Liver (tissue), 9 donors: ENCODE results near the gene GOLGA6D. TPM values are rescaled to one million over a fixed set of nuclear protein-coding genes. Genes with fewer than 3 reads are reported as not detected.

Experiments used
- DNase-seq: peaks from one replicate; pipeline ENCODE4 v3.0.0-alpha.2; 2017; ENCODE audit warnings: low spot score
- H3K27ac ChIP-seq, 2 donors: one replicate each; pipeline ENCODE4 v1.7.0; 2013; ENCODE audit warnings: inconsistent platforms in 2 of 2, low read length in 2 of 2, control low read depth in 1 of 2, low read depth in 1 of 2, mild to moderate bottlenecking in 1 of 2
- H3K27me3 ChIP-seq, 4 donors: one replicate each; pipeline versions ENCODE4 v1.6.1 to v1.7.0; 2013; ENCODE audit warnings: low read length in 3 of 4, inconsistent platforms in 1 of 4, mild to moderate bottlenecking in 1 of 4, moderate library complexity in 1 of 4; ENCODE audit not compliant: control insufficient read depth in 4 of 4, insufficient read depth in 4 of 4
- H3K36me3 ChIP-seq, 4 donors: one replicate each; pipeline versions ENCODE4 v1.6.1 to v1.7.0; 2013; ENCODE audit warnings: low read length in 3 of 4, mild to moderate bottlenecking in 3 of 4, low read depth in 1 of 4, moderate library complexity in 1 of 4; ENCODE audit not compliant: control insufficient read depth in 4 of 4, insufficient read depth in 3 of 4
- H3K4me1 ChIP-seq, 4 donors: one replicate each; pipeline versions ENCODE4 v1.6.1 to v1.7.0; 2013; ENCODE audit warnings: low read length in 3 of 4, mild to moderate bottlenecking in 3 of 4, moderate library complexity in 1 of 4; ENCODE audit not compliant: control insufficient read depth in 4 of 4, insufficient read depth in 4 of 4
- H3K4me3 ChIP-seq, 3 donors: one replicate each; pipeline versions ENCODE4 v1.6.1 to v1.7.0; 2013; ENCODE audit warnings: low read length in 3 of 3, control low read depth in 1 of 3, low read depth in 1 of 3, mild to moderate bottlenecking in 1 of 3
- H3K9ac ChIP-seq, 2 donors: one replicate each; pipeline ENCODE4 v1.7.0; 2013; ENCODE audit warnings: low read length in 2 of 2, mild to moderate bottlenecking in 2 of 2, moderate library complexity in 2 of 2, control low read depth in 1 of 2, low read depth in 1 of 2
- H3K9me3 ChIP-seq, 4 donors: one replicate each; pipeline versions ENCODE4 v1.6.1 to v1.7.0; 2013; ENCODE audit warnings: low read length in 3 of 4; ENCODE audit not compliant: control insufficient read depth in 4 of 4
- EGR1 ChIP-seq, 2 donors: IDR thresholded peaks; 2 replicates each; pipeline ENCODE4 v1.6.1; 2016 to 2018; ENCODE audit warnings: antibody characterized with exemption in 2 of 2, low read depth in 2 of 2
- FOXA1 ChIP-seq: IDR thresholded peaks from 2 replicates; pipeline ENCODE4 v1.6.1; 2016; ENCODE audit warnings: antibody characterized with exemption
- FOXA2 ChIP-seq: IDR thresholded peaks from 2 replicates; pipeline ENCODE4 v1.6.1; 2016; ENCODE audit warnings: antibody characterized with exemption
- GABPA ChIP-seq, 2 donors: IDR thresholded peaks in 1 of 2; conservative IDR thresholded peaks in 1 of 2; 2 replicates each; pipeline ENCODE4 v1.6.1; 2016; ENCODE audit warnings: antibody characterized with exemption in 2 of 2, mild to moderate bottlenecking in 1 of 2, moderate library complexity in 1 of 2
- HNF4A ChIP-seq, 2 donors: conservative IDR thresholded peaks; 2 replicates each; pipeline ENCODE4 v1.6.1; 2016; ENCODE audit warnings: antibody characterized with exemption in 2 of 2, mild to moderate bottlenecking in 2 of 2
- HNF4G ChIP-seq: IDR thresholded peaks from 2 replicates; pipeline ENCODE4 v1.6.1; 2016; ENCODE audit warnings: antibody characterized with exemption
- JUND ChIP-seq, 2 donors: IDR thresholded peaks; 2 replicates each; pipeline ENCODE4 v1.6.1; 2016; ENCODE audit warnings: antibody characterized with exemption in 2 of 2
- NR2F2 ChIP-seq: IDR thresholded peaks from 2 replicates; pipeline ENCODE4 v1.6.1; 2016; ENCODE audit warnings: antibody characterized with exemption
- RAD21 ChIP-seq, 2 donors: IDR thresholded peaks; 2 replicates each; pipeline ENCODE4 v1.6.1; 2016; ENCODE audit warnings: antibody characterized with exemption in 2 of 2, mild to moderate bottlenecking in 2 of 2
- RXRA ChIP-seq, 2 donors: IDR thresholded peaks; 2 replicates each; pipeline ENCODE4 v1.6.1; 2017 to 2018; ENCODE audit warnings: antibody characterized with exemption in 2 of 2, mild to moderate bottlenecking in 1 of 2
- SP1 ChIP-seq: IDR thresholded peaks from 2 replicates; pipeline ENCODE4 v1.6.1; 2018; ENCODE audit warnings: antibody characterized with exemption, mild to moderate bottlenecking
- TAF1 ChIP-seq: conservative IDR thresholded peaks from 2 replicates; pipeline ENCODE4 v1.6.1; 2016; ENCODE audit warnings: antibody characterized with exemption, mild to moderate bottlenecking
- YY1 ChIP-seq: IDR thresholded peaks from 2 replicates; pipeline ENCODE4 v1.6.1; 2016; ENCODE audit warnings: antibody characterized with exemption, mild to moderate bottlenecking
- WGBS: extraction: QIAGEN DNeasy Blood & Tissue Kit; methylation state at CpG from one replicate; pipeline ENCODE4 v1.1.7; 2013; 5-methylcytosine and 5-hydroxymethylcytosine counted together
- polyA plus RNA-seq, 2 donors: library from polyadenylated mRNA; stranded (reverse) in 1 of 2; unstranded in 1 of 2; fragments of 200-250 nt in 1 of 2; fragments of >200 nt in 1 of 2; fragmentation: Nextera tagmentation in 1 of 2; extraction: Ambion mirVana in 1 of 2; gene quantifications; one replicate each; pipeline versions ENCODE4 v1.2.1 to v1.2.3, GENCODE V29; 2013 to 2015
- total RNA-seq, 2 donors: library from RNA; depleted of rRNA; stranded (reverse); fragments of >200 nt; gene quantifications; one replicate each; pipeline ENCODE4 v1.2.3, GENCODE V29; 2014
- TF ChIP-seq, protein P1 (sequence below): IDR thresholded peaks from 2 replicates; pipeline ENCODE4 v1.6.1; 2016; ENCODE audit warnings: antibody characterized with exemption
- TF ChIP-seq, protein P2 (sequence below): IDR thresholded peaks from 2 replicates; pipeline ENCODE4 v1.6.1; 2016; ENCODE audit warnings: antibody characterized with exemption, mild to moderate bottlenecking
- TF ChIP-seq, protein P3 (sequence below): IDR thresholded peaks from 2 replicates; pipeline ENCODE4 v1.6.1; 2016; ENCODE audit warnings: antibody characterized with exemption
- TF ChIP-seq, protein P4 (sequence below): fragments of 150-350 bp; IDR thresholded peaks from 2 replicates; pipeline ENCODE4 v1.5.1; 2017; ENCODE audit warnings: improper control_type of control experiment, low read depth, low read length; ENCODE audit not compliant: missing input control
- TF ChIP-seq, protein P5 (sequence below): IDR thresholded peaks from 2 replicates; pipeline ENCODE4 v1.6.1; 2016; ENCODE audit warnings: antibody characterized with exemption
- donor health status: healthy.
- donor health status: healthy.
- donor health status: healthy.
- donor health status: healthy.
- donor health status: healthy.

The GOLGA6D gene
- total and polyA plus RNA-seq, 4 donors: 0.02 to 0.08 (median 0.05) TPM

DNA sequence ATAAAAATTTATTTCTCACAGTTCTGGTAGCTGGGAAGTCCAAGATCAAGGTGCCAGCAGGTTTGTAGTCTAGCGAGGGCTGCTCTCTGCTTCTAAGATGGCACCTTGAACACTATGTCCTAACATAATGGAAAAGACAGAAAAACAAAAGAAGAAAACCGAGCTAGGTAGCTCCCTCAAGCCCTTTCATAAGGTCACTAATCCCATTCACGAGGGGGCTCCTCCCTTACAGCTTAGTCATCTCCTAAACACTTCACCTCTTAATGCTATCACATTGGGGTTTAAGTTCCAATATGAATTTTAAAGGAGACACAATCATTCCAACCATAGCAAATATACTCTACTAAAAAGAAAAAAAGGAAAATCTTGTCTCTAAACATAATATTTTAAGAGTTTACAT, 23.6 kb downstream of the GOLGA6D start:
- H3K27ac ChIP-seq: no peak overlapping the region
- WGBS: 68% methylated on average over 3 of the region's 3 CpGs
- no peak overlapping the region for H3K9ac ChIP-seq
- DNase-seq: no peak
- H3K27me3 ChIP-seq: no peaks in the 10 kb centered on the region
- H3K9me3 ChIP-seq: no peaks in the 10 kb centered on the region
- no peak overlapping the region for H3K4me3 ChIP-seq
- TF ChIP-seq, protein P1, sequence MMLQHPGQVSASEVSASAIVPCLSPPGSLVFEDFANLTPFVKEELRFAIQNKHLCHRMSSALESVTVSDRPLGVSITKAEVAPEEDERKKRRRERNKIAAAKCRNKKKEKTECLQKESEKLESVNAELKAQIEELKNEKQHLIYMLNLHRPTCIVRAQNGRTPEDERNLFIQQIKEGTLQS: no peak
- TF ChIP-seq NR2F2: no peak
- TF ChIP-seq RXRA (IDR thresholded peaks at IDR 0.05): no peak
- TF ChIP-seq, protein P2, sequence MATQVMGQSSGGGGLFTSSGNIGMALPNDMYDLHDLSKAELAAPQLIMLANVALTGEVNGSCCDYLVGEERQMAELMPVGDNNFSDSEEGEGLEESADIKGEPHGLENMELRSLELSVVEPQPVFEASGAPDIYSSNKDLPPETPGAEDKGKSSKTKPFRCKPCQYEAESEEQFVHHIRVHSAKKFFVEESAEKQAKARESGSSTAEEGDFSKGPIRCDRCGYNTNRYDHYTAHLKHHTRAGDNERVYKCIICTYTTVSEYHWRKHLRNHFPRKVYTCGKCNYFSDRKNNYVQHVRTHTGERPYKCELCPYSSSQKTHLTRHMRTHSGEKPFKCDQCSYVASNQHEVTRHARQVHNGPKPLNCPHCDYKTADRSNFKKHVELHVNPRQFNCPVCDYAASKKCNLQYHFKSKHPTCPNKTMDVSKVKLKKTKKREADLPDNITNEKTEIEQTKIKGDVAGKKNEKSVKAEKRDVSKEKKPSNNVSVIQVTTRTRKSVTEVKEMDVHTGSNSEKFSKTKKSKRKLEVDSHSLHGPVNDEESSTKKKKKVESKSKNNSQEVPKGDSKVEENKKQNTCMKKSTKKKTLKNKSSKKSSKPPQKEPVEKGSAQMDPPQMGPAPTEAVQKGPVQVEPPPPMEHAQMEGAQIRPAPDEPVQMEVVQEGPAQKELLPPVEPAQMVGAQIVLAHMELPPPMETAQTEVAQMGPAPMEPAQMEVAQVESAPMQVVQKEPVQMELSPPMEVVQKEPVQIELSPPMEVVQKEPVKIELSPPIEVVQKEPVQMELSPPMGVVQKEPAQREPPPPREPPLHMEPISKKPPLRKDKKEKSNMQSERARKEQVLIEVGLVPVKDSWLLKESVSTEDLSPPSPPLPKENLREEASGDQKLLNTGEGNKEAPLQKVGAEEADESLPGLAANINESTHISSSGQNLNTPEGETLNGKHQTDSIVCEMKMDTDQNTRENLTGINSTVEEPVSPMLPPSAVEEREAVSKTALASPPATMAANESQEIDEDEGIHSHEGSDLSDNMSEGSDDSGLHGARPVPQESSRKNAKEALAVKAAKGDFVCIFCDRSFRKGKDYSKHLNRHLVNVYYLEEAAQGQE: no peak
- TF ChIP-seq JUND (IDR thresholded peaks at IDR 0.05): no peak
- no peaks in the 10 kb centered on the region for H3K36me3 ChIP-seq
- peaks cover 0 to 3% (median 1%) of the 10 kb centered on the region in 4 donors for H3K4me1 ChIP-seq

DNA sequence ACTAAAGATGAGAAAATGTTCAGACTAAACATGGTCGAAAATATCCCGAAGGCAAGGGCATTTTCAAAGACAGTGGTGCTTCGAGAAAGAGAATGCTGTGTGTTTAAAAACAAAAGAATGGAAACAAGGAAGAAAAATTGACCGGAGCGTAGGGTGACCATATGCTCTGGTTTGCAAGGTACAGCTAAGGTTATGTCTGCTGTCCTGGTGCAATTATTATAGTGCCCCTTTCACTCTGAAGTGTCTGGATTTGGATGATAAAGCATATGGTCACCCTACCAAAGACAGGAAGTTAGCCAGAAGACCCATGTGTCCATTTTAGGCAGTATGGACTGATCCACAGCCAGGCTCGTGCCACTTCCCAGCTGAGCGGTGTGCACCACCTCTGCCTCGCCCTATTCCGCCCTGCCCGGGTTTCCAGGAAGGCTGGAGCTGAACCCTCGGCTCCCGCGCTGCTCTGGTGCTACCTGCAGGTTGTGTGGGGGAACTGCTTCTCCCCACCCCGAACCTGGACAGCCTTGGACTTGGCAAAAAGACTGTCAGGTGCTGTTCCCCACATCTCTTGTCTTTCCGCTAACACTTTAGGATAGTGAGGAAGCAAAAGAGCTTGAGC, 25.2 kb downstream of the GOLGA6D start:
- no peaks in the 10 kb centered on the region for H3K27me3 ChIP-seq
- H3K4me1 ChIP-seq: peaks cover 0 to 3% (median 1%) of the 10 kb centered on the region in 4 donors
- peak; percentile 44 for DNase-seq
- no peaks in the 10 kb centered on the region for H3K36me3 ChIP-seq
- WGBS: 33% methylated on average over 15 of the region's 15 CpGs
- H3K9me3 ChIP-seq: no peaks in the 10 kb centered on the region
- TF ChIP-seq GABPA (IDR thresholded peaks at IDR 0.05 in 1 of 2, conservative IDR thresholded peaks at IDR 0.05 in 1 of 2) (no peak), TAF1 (no peak), YY1 (no peak), RXRA (IDR thresholded peaks at IDR 0.05) (no peak), EGR1 (IDR thresholded peaks at IDR 0.05; ENCODE audit: low read depth in 2 of 2) (no peak), HNF4A (conservative IDR thresholded peaks at IDR 0.05) (no peak), HNF4G (no peak), FOXA2 (no peak), FOXA1 (no peak), RAD21 (IDR thresholded peaks at IDR 0.05) (peak; percentile 74 to 85), SP1 (no peak), NR2F2 (no peak), JUND (IDR thresholded peaks at IDR 0.05) (no peak)
- TF ChIP-seq, protein P3, sequence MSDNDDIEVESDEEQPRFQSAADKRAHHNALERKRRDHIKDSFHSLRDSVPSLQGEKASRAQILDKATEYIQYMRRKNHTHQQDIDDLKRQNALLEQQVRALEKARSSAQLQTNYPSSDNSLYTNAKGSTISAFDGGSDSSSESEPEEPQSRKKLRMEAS: no peak
- TF ChIP-seq, protein P2: no peak
- TF ChIP-seq, protein P4, sequence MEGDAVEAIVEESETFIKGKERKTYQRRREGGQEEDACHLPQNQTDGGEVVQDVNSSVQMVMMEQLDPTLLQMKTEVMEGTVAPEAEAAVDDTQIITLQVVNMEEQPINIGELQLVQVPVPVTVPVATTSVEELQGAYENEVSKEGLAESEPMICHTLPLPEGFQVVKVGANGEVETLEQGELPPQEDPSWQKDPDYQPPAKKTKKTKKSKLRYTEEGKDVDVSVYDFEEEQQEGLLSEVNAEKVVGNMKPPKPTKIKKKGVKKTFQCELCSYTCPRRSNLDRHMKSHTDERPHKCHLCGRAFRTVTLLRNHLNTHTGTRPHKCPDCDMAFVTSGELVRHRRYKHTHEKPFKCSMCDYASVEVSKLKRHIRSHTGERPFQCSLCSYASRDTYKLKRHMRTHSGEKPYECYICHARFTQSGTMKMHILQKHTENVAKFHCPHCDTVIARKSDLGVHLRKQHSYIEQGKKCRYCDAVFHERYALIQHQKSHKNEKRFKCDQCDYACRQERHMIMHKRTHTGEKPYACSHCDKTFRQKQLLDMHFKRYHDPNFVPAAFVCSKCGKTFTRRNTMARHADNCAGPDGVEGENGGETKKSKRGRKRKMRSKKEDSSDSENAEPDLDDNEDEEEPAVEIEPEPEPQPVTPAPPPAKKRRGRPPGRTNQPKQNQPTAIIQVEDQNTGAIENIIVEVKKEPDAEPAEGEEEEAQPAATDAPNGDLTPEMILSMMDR: peak; percentile 52
- TF ChIP-seq, protein P5, sequence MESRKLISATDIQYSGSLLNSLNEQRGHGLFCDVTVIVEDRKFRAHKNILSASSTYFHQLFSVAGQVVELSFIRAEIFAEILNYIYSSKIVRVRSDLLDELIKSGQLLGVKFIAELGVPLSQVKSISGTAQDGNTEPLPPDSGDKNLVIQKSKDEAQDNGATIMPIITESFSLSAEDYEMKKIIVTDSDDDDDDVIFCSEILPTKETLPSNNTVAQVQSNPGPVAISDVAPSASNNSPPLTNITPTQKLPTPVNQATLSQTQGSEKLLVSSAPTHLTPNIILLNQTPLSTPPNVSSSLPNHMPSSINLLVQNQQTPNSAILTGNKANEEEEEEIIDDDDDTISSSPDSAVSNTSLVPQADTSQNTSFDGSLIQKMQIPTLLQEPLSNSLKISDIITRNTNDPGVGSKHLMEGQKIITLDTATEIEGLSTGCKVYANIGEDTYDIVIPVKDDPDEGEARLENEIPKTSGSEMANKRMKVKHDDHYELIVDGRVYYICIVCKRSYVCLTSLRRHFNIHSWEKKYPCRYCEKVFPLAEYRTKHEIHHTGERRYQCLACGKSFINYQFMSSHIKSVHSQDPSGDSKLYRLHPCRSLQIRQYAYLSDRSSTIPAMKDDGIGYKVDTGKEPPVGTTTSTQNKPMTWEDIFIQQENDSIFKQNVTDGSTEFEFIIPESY: no peak
- TF ChIP-seq, protein P1: no peak
- no peak overlapping the region for H3K9ac ChIP-seq
- no peak overlapping the region for H3K27ac ChIP-seq
- no peak overlapping the region for H3K4me3 ChIP-seq
